Measurements from ENCODE around the gene STAMBPL1.
"Not testable (repeated sequence)": the region's sequence is repeated elsewhere in the genome, so short reads cannot be mapped to it uniquely, and the experiment has no call there.

Gene STAMBPL1

GRCh38 chr10:88857831-88858230 is 22.2 kb upstream of the STAMBPL1 start:
- DNase-seq (ENCODE audit: low read depth), result no peak

DNA sequence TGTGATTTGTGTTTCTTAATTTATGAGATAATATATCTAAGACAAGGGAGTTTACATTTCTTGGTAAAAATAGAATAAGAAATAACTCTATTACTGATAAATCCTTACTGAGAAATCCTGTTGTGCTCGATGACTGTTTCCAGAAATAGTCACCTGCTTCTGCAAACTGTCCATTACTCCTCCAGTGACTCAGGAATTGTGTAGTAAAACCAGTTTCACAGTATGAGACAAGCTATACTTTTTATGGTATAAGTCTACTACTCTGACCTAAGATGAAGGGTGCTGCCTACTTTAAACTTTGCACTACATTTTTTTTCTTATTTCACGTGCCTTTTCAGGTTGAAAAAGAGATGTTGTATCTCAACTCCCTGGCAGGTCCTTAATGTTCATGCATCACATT is 21.6 kb upstream of the STAMBPL1 start:
- no peak for DNase-seq (ENCODE audit: low read depth)

GRCh38 chr10:88861036-88861435 is 19.0 kb upstream of the STAMBPL1 start:
- no peak for DNase-seq (ENCODE audit: low read depth)

GRCh38 chr10:88865281-88865876 is 14.7 kb upstream of the STAMBPL1 start:
- DNase-seq (ENCODE audit: low read depth), result no peak

- no peak for DNase-seq (ENCODE audit: low read depth)
Measured at GRCh38 chr10:88866454-88866853, 13.6 kb upstream of the STAMBPL1 start.

DNA sequence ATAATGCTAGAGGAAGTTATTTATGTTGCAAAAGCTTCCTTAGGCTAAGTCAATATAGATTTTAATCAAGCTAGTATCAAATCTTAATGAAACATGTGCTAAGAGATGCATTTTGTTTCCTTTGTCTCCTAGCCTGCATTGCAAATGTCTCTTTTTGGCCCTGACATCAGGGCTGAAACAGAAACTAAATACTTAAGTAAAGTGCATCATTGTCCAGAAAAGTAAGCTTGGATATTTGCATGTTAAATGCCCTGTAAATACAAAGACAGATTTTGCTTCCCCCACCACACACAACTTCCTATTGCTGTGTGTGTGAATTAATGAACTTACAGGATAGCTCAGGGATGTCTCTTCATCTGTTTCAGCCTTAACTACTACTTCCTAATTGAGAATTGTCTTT is 10.0 kb upstream of the STAMBPL1 start:
- no peak for DNase-seq (ENCODE audit: low read depth)

DNA sequence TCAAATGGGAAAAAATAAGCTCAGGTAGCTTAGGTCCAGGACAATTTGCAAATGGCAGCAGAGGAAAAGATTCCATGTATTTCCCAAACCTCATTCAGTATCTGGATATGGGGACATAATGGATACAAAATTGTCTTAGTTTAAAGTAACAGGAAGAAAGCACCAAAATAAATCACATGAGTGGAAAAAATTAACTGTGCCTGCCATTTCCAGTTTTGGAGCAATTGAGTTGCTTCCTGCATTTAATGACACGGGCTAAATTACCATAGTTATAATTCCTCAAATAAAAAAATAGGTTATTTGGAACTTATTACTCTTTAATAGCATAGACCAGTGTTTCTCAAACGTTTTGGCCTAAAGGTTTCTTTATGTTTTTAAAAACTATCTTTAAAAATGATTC is 6.3 kb upstream of the STAMBPL1 start:
- no peak for DNase-seq (ENCODE audit: low read depth)

- no peak for DNase-seq (ENCODE audit: low read depth)
Measured at GRCh38 chr10:88874281-88874680, 5.8 kb upstream of the STAMBPL1 start.

- DNase-seq (ENCODE audit: low read depth), result no peak
Measured at GRCh38 chr10:88875081-88875480, 5.0 kb upstream of the STAMBPL1 start.

- no peak for DNase-seq (ENCODE audit: low read depth)
Measured at GRCh38 chr10:88877298-88877697, 2.7 kb upstream of the STAMBPL1 start.

GRCh38 chr10:88880282-88881076 is 434 bp downstream of the STAMBPL1 start:
- no peak for DNase-seq (ENCODE audit: low read depth)

DNA sequence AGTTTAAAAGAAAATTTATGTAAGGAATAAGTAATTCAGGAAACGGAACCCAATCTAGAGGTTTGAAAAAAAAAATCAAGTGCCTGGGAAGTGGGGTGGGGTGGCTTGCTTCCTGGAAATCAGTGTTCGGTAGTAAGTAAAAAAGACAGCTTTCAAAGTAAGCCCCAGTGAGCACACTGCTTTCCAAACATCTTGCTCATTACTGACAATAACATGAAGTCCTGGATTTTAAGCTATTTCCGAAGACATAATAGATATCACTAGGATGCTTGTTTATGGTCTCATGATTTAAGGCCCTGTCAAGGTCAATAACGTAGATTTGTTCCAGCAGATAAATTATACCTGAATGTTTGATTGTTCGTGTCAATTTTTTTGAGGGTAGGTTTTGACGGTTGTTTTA is 1.3 kb downstream of the STAMBPL1 start:
- no peak for DNase-seq (ENCODE audit: low read depth)

GRCh38 chr10:88881922-88882645 is 2.0 kb downstream of the STAMBPL1 start:
- no peak for DNase-seq (ENCODE audit: low read depth)

GRCh38 chr10:88882646-88883447 is 2.8 kb downstream of the STAMBPL1 start:
- not testable (repeated sequence) for DNase-seq (ENCODE audit: low read depth)

DNA sequence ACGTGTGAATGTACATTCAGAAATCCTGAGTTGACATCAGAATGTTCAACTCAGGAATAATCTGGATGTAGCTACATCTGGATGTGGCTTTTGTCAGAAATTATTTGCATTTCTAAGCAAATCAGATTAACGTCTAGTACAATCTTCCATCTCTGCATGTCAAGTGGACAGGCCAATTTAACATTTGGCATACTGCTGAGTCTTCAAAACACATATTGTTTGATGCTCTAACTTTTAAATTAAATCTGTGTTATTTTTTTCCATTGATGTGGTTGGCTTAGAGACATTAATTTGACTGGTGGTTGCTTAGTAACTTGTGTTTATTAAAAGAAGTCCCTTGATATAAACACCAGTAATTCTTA is 3.4 kb downstream of the STAMBPL1 start:
- DNase-seq (ENCODE audit: low read depth), result no peak

DNA sequence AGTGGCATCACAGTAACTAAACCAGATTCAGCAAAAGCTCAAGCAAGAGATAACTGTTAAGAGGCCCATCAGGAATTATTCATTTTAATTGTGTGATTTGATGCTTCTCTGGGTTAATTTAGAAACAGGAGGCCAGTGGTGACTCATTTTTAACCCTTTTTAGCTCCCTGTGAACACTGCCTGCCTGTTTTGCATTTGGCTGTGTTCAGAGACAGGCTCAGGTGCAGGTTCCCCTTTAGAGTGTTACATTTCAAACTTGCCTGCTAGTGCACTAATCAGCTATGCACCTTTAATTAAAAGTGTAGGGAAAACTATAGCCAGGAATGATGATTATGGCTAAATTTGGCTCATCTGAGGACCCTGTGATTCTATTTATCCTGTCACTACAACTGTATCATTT is 6.5 kb downstream of the STAMBPL1 start:
- DNase-seq (ENCODE audit: low read depth), result no peak

DNA sequence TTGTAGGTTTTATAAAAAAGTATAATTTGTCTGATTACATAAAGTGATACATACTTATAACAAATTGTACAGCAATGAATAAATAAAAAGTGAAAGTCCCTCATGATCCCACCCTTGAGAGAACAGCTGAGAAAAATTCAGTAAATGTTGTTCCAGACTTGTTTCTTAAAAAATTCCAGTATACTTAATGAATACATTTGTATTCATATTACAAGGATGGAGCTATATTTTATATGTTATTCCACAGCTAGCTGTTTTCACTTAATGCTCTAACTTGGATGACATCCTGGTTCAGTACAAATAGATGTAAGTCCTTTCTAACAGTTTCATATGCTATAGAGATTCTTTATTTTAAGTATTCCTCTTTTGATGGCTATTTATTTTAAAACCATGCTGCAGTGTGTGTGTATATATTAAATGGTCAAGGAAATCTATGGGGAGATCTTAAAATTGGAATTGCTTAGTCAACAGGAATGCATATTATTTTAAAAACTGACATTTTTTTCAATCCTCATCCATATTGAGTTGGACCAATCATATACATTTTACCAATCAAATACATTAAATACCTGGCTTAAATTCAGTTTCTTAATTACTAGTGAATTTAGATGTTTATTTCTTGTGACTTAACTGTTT is 8.9 kb downstream of the STAMBPL1 start:
- no peak for DNase-seq (ENCODE audit: low read depth)

DNA sequence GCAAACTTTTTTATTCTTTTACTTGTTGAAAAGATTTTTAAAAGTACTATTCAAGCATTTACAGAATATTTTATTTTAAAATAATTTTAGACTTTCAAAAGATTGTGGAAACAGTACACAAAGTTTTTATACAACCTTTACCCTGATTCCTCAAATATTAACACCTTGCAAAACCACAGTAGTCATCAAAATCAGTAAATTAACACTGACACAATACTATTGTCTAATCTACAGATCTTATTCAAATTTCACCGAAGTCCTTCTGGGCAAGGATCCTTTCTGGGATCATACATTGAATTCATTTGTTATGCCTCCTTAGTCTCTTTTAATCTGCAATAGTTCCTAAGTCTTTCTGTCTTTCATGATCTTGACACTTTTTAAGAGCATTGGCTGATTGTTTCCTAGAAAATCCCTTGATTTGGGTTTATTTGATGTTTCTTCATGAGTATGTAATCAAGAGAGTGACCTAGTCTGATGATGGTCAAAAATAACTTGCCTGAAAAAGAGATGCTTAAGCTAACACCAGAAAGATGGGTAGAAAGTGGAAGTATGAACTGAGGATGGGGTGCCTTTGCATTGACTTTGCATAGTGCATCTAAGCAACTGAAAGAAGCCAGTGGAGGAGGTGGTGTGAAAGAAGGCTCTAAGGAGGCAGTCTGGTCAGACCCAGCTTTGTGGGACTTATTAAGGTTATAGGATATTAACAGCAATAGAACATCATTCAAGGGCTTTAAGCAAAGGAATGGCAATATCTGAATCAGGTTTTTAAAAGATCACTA is 9.7 kb downstream of the STAMBPL1 start:
- DNase-seq (ENCODE audit: low read depth), result no peak

GRCh38 chr10:88890681-88891381 is 10.8 kb downstream of the STAMBPL1 start:
- DNase-seq (ENCODE audit: low read depth), result no peak

GRCh38 chr10:88892222-88892967 is 12.3 kb downstream of the STAMBPL1 start:
- DNase-seq (ENCODE audit: low read depth), result no peak

Measured in HS-27A (cell line).